ENCODE results near the gene CGB2.
A peak's percentile ranks its signal among the peaks of the same experiment; 100 is the strongest.
"Not testable (repeated sequence)": the region's sequence is repeated elsewhere in the genome, so short reads cannot be mapped to it uniquely, and the experiment has no call there.

CGB2 gene

DNA sequence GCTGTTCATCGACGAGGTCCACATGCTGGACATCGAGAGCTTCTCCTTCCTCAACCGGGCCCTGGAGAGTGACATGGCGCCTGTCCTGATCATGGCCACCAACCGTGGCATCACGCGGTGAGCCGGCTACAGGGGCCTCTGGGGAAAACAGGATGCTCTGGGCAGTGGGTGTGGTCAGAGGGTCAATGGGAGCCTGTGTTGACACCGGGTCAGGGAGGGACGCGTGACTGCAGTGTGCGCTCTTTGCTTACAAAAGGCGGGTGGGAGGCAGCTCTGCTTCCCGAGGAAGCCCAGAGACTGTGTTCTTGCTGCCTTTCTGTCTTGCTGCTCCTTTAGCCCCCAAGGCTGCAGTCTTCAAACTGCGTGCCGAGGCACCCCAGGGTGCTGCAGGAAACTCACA is 20.5 kb upstream of the CGB2 start:
- no peak for DNase-seq

DNA sequence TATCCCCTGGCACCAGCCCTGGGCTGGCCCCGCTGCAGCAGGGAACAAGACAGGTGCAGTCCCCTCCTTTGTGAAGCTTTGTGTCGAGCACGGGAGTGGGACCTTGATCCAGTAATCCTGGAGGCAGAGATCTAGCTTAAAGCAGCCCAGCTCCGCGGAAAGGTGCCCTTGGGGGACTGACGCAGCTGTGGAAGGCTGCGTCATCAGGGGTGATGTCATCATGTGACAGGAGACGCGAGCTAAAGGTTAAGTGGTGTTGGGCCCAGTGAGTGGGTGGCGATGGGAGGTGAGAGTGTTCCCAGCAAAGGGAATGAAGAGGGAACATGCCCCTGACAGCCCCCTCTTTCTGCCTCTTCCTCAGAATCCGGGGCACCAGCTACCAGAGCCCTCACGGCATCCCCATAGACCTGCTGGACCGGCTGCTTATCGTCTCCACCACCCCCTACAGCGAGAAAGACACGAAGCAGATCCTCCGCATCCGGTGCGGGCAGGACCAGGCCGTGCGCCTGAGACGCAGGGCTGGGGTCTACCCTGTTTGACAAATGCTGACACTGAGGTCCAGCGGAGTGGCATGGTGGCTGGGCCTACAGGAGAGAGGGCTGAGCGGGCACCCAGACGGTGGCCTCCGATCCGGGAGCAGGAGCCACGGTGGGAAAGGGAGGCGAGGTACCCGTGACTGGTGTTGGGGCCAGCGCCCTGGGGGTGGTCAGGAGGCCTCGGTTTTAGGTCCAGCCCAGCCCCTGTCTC is 17.4 kb upstream of the CGB2 start:
- no peak for DNase-seq

DNA sequence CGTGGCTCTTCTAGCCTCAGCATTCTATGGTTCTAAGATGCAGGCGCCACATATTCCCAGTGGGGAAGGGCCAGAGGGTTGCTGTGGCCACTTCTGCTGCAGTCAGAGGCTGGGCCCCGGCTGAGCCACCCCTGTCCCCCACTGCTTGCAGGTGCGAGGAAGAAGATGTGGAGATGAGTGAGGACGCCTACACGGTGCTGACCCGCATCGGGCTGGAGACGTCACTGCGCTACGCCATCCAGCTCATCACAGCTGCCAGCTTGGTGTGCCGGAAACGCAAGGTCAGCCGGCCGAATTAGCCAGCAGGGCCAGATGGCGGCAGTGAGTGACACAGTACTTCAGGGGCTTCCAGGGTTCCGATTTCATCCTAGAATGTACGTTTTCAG is 16.8 kb upstream of the CGB2 start:
- DNase-seq, result no peak

DNA sequence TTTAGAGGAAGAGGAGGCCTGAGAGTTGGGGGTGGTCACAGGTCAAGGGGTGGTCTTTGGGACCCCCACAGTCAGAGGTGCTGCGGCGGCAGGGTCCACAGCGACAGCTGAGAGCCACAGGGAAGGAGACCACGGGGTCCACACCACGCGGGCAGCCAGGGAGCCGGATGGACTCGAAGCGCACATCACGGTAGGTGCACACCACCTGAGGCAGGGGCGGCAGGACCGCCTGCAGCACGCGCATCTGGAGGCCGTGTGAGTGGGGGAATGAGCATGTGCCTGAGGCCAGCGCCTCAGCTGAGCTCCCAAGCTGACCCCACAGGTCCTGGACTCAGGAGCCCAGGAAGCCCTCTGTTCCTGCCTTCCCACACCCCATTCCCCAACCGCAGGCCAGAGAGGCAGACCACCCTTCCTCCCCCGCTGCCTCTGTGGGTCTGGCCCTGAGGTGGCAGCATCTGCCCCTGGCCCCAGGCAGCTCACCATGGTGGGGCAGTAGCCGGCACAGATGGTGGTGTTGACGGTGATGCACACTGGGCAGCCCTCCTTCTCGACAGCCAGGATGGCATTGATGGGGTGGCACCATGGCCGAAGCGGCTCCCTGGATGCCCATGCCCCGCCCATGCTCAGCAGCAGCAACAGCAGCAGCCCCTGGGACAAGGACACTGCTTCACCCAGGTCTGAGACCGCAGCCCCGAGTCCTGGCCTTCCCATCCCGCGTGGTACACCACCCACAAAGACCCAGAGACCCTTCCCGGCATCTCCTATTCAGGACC is 15.4 kb upstream of the CGB2 start:
- DNase-seq, result no peak

DNA sequence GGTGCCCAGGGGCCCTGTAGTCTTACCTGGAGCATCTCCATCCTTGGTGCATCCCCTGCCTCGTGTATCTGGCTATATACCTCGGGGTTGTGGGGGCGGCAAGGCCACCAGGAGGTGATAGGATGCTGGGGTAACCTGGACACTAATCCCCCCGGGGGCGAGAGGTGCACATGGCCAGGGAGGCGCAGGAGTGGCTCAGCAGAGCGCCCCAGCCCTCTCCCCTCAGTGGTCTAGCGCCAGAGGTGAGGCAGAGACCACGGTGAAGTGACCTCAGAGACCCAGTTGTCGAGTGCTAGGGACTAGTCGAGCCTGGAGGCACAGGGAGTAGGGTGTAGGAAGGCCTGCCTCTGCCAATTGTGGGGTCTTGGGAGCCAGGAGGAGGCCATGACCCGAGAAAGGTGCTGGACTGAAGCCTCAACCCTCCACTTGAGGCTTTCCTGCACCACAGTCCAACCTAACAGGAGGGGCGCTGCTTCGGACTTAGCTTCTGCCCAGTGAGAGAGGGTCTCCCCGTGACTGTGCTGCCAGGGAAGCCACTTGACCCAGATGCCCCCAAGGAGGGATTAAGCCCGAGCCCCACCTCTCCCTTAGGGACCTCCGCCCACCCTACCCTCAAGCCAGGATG is 14.5 kb upstream of the CGB2 start, which contains the start of gene LHB:
TSS of gene LHB (minus strand) at position 51 of the 625 bp plus-strand sequence. CDS start at position 41, 10 bp downstream.
- no peak for DNase-seq

DNA sequence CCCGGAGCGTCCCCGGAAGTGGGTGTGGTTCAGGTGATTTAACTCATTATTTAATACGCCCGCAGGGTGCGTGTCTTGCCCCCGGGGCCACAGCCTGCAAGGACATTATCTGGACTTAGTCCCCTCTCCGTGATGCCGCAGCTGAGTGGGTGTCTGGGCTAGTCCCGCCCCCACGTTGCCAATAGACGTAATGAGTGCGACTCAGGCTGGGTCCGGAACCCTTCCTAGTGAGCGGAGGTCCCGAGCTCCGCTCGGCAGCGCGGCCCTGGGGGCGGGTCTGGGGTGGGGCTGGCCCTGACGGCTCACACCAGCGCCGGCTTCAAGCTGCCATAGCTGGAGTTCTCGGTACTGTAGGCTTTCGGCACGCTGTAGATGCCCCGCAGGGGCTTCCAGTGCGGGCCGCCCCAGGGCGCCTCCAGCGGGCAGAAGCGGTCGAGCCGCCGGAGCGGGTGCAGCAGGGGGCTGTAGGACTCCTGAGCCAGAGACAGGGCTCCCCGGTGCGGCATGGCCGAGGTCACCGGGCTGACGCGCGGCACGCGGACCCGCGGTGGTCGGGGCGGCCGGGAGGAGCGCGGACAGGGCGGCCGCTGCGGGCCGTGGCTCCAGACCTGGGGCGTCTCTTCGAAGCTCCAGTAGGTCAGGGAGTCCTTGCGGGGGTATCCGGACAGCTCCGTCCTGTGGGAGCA is 13.9 kb upstream of the CGB2 start:
- no peak for DNase-seq

DNA sequence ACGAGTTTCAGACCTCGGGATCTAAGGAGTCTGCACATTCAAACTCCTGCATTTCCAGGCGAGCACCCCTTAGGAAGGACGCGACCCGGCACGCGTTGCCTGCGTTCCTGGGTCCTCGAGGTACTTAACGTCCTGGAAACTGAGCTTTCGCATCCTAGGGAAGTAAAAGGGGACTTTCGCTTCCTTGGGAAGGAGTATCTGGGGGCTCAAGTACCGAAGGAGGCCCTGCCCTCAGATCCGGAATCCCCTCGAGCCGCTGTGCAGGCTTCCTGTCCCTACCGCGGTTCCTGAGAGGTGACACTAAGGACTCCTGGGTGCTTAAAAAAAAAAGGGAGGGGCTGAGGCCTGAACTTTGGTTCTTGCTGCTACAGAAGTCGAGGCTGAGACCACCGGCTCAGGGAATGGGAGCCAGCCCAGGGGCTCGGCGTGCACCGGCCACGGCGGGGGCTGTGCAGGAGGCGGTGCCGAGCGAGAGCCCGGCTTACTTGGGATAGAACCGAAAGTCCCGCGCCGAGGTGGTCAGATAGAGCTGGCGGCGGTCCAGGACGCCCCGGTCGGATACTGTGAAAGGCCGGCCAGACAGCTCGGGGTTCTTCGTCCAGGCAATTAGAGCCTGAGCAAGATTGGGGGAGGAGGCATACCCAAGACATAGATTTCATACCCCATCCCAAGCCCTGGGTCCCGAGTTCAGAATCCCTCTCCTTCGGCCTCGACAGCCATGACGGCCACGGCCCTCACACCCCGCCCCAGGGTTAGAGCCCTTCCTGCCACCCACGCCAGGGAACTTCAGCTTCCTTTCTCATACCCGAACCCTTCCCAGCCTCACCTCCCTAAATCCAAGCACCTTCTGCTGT is 13.1 kb upstream of the CGB2 start:
- DNase-seq, result not testable (repeated sequence)

DNA sequence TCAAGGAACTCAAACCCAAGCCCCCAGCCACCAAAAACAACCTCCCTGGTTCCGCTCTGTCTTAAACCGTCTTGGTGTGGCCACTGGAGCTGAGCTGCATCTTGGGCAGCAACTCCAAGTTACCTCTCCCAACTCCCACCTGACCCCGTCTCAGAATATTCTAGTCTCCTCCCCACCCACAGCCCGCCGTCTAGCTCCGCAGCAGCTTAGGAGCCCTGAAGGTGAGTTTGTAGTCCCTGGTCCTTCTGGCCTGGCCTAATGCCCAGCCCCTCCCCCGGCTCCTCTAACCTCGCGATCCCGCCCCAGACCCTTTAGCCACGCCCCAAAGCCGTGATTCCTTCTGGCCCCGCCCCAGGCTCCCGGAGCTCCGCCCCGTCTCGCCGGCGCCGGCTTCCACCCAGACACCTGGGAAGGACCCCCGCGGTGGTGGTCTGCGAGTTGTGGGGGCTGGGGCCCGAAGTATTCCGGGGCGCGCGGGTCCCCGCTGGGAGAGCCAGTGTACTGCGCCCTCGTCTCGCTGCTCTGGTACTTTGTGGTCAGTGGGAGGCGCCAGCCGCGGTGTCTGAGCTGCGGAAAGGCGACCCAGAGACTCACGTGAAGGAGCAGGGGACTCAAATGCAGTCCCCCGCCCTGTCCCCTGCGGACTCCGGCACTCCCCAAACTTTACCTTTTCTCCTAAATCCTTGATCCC is 12.3 kb upstream of the CGB2 start:
- DNase-seq, result peak; percentile 83

DNA sequence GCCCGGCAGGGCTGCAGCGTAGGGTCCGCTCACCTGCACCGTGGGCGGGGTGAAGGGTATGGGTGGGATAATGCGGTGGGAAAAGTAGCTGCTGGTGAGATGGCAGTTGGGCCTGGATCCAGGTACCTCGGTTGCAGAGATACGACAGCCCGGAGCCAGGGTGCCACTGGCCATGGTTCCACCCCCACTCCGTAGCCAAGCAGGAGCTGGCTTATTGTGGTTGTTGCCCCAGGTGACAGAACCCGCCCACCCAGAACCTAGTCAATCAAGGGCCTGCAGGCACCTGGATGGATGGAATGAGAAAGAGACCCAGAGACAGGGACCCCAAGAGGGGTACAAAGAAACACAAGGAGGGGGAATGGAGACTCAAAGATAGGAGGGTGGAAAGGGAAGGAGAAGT is 11.3 kb upstream of the CGB2 start:
- peak; percentile 13 for DNase-seq

DNA sequence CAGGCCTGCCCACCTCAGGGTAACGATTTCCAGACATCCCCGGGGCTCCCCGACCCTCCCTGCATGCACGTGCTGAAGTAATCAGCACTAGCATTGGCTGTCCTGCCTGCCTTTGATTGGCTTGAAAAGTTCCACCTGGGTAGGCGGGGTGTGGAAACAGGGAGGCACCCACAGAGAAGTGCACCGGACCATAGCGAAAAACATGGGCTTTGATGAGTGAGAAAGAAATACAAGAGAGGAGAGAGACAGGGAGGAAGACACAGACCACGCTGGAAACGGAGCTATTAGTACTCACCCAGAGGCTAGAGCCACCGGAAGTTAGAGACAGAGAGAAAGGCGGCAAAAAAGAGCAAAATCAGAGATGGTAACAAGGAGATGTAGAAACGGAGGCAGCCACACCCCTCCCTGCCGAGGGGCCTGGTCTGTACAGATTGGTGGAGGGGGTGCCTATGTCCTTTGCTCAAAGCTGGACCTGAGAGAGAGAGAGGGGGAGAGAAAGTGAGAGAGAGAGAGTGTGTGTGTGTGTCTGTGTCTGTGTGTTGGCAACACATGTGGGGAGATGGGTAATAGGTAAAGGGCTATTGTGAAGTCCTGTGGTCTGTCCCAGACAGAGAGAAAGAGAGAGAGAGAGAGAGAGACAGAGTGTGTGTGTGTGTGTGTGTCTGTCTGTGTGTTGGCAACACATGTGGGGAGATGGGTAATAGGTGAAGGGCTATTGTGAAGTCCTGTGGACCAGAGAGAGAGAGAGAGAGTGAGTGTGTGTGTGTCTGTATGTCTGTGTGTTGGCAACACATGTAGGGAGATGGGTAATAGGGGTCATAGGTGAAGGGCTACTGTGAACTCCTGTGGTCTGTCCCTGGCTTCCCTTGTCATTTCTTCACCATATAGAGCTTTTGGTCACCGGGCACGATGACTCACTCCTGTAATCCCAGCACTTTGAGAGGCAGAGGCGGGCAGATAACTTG is 10.5 kb upstream of the CGB2 start:
- DNase-seq, result no peak

DNA sequence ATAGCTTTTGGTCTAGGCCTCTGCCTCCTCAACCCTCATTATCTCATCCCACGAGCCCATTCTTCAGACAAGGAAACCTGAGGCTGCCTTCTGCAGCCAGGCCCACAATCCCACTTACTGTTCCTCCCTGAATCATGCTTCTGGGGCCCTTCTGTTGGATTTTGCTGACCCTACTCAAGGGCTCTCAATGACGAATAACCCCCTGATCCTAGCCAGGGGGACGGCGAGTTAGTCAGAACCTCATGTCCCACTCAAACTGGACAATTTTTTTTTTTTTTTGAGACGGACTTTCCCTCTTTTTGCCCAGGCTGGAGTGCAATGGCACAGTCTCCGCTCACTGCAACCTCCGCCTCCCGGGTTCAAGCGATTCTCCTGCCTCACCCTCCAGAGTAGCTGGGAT is 9.6 kb upstream of the CGB2 start:
- DNase-seq, result no peak

DNA sequence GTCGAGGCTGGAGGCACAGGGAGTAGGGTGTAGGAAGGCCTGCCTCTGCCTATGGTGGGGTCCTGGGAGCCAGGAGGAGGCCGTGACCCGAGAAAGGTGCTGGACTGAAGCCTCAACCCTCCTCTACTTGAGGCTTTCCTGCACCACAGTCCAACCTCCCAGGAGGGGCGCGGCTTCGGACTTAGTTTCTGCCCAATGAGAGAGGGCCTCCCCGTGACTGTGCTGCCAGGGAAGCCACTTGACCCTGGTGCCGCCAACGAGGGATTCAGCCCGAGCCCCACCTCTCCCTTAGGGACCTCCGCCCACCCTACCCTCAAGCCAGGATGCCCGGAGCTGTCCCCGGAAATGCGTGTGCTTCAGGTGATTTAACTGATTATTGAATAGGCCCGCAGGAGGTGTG is 7.5 kb upstream of the CGB2 start, which contains the start of gene CGB3:
TSS of gene CGB3 (minus strand) at position 101 of the 400 bp plus-strand sequence. CDS start 362 bp downstream, outside the sequence.
- DNase-seq, result not testable (repeated sequence)

DNA sequence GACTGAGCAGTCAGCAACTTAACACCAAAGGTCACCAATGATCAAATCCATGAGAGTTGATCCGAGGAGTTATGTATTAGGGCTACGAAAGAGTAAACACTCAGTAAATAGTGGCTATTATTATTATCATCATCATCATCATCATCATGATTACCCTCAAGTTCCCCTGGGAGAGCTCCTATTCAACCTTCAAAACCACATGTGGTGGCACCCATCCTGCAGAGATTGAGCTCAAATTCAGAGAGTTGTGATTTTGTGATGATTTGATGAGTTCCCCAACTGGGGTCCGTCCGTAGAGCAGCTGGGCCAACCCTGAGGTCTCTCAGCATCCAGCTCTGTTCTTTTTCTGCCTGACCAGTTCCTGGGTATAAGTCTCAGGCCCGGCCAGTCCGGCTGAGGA is 6.6 kb upstream of the CGB2 start:
- DNase-seq, result not testable (repeated sequence)

DNA sequence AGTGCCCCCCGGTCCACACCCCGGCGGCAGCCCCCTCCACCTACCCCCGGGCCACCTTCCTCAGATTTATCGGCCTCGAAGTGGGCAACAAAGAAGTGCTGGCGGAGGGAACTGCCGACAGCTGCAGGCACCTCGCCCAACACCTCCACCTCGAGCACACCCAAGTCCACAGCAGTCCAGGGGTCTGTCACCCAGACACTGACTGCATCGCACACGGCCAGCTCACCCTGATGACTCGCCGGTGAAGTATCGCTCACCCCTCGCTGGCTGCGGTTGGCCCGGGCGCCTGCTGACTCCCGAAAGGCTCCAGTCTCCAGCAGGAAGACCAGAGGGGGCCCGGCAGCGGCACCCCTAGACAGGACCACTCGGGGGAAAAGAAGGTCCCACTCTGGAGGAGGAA is 6.1 kb upstream of the CGB2 start:
- not testable (repeated sequence) for DNase-seq

DNA sequence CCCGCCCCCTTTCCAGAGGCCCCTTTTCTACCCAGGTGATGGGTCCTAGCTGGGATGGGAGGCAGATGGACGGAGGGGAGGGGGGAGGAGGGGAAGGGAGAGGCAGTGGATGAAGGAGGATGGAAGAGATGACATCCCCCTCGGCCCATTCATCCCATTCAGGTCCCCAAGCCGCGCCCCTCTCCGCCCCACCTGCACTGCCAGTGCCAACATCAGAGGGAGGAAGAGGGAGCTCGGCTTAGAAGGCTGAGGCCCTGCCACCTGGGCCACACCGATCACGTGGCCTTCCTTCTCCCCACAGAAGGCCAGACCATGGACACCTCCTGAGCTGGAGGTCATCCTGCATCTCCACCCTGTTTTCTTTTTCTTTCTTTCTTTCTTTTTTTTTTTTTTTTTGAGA is 3.0 kb upstream of the CGB2 start:
- DNase-seq, result not testable (repeated sequence)

DNA sequence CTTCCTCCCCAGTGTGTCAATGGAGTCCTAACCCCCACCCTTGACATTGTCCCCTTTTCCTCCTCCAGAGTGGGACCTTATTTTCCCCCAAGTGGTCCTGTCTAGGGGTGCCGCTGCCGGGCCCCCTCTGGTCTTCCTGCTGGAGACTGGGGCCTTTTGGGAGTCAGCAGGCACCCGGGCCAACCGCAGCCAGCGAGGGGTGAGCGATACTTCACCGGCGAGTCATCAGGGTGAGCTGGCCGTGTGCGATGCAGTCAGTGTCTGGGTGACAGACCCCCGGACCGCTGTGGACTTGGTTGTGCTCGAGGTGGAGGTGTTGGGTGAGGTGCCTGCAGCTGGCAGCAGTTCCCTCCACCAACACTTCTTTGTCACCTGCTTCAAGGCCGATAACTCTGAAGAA is 1.9 kb upstream of the CGB2 start:
- not testable (repeated sequence) for DNase-seq

DNA sequence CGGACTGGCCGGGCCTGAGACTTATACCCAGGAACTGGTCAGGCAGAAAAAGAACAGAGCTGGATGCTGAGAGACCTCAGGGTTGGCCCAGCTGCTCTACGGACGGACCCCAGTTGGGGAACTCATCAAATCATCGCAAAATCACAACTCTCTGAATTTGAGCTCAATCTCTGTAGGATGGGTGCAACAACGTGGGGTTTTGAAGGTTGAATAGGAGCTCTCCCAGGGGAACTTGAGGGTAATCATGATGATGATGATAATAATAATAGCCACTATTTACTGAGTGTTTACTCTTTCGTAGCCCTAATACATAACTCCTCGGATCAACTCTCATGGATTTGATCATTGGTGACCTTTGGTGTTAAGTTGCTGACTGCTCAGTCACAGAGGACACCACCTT is 1.4 kb upstream of the CGB2 start:
- DNase-seq, result not testable (repeated sequence)

DNA sequence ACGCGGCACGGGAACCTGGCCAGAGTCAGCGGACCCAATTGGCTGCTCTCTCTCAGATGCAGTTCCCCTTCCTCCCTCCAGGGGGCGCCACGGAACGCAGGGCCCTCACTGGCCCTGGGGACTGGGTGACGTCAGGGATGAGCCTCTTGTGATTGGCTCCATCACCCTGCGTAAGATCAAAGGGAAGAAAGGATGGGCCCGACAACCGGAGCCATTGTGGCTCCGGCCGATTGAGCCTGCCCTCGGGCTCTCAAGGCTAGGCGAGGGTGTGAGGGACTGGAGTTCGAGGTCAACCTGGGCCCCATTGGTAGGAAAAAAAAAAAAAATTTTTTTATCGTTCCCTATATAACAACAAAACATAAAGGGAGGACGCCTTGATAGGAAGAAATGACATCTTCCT is 5.1 kb downstream of the CGB2 start, which contains the start of gene CGB1:
TSS of gene CGB1 (minus strand) at position 81 of the 400 bp plus-strand sequence. CDS start 184 bp downstream, outside the sequence.
- DNase-seq, result peak; percentile 15

DNA sequence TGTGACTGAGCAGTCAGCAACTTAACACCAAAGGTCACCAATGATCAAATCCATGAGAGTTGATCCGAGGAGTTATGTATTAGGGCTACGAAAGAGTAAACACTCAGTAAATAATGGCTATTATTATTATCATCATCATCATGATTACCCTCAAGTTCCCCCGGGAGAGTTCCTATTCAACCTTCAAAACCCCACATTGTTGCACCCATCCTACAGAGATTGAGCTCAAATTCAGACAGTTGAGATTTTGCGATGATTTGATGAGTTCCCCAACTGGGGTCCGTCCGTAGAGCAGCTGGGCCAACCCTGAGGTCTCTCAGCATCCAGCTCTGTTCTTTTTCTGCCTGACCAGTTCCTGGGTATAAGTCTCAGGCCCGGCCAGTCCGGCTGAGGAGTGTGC is 6.4 kb downstream of the CGB2 start:
- DNase-seq, result not testable (repeated sequence)

Measured in NCI-H2029 (cell line).